ENCODE data around the gene ARHGAP30. TPM values are rescaled to one million over a fixed set of nuclear protein-coding genes. Genes with fewer than 3 reads are reported as not detected.
"Not testable (repeated sequence)": the region's sequence is repeated elsewhere in the genome, so short reads cannot be mapped to it uniquely, and the experiment has no call there.

Gene ARHGAP30
- total RNA-seq, 2 experiments from 2014 or later, result 171 to 178 TPM

- POLR2A ChIA-PET, result interaction anchor here (0.8 to 2.2 kb wide), 6 partner anchors 13 to 147 kb away, joined by 3 to 10 read pairs (median 5); partner anchors contain the start of genes TSTD1 and USF1
- H3K9me3 Mint-ChIP-seq, result no peaks in the 10 kb centered on the region
- intact Hi-C loops (cut with micrococcal nuclease), result loop anchor here (1.0 to 2.0 kb wide), 4 partner anchors 7 to 98 kb away; partner anchors contain the start of genes ARHGAP30, NIT1, PFDN2 and TSTD1
Measured at GRCh38 chr1:161020509-161021164, 49.1 kb downstream of the ARHGAP30 start, which contains the start of gene F11R. F11R (minus strand) TSS chr1:161021152; CDS start chr1:161021073, 79 bp downstream.

GRCh38 chr1:161019751-161020495 lies 49.8 kb downstream of the ARHGAP30 start:
- CTCF ChIA-PET, result interaction anchor here (0.8 to 2.8 kb wide), 4 partner anchors 22 to 92 kb away, joined by 3 to 14 read pairs (median 4); partner anchors contain the start of gene USF1
- no peaks in the 10 kb centered on the region for H3K27me3 Mint-ChIP-seq
- peaks cover 51% of the 10 kb centered on the region for H3K4me1 Mint-ChIP-seq (ENCODE audit: low read depth)
- H3K9me3 Mint-ChIP-seq, result no peaks in the 10 kb centered on the region
- H3K36me3 Mint-ChIP-seq, result no peaks in the 10 kb centered on the region
- intact Hi-C loops (cut with micrococcal nuclease), result loop anchor here (2.0 kb wide), 3 partner anchors 19 to 99 kb away; partner anchors contain the start of genes ARHGAP30, NIT1, PFDN2 and TSTD1
- H3K27ac Mint-ChIP-seq, result peak overlapping the region; percentile 82
- POLR2A ChIA-PET, result interaction anchor here (0.6 to 2.2 kb wide), 5 partner anchors 13 to 46 kb away, joined by 3 to 10 read pairs (median 4); partner anchors contain the start of gene USF1
- peak; percentile 30 for DNase-seq
- H3K4me3 Mint-ChIP-seq, result peak overlapping the region; percentile 86

More at GRCh38 chr1:161020509-161021164, 49.1 kb downstream of the ARHGAP30 start, which contains the start of gene F11R:
- CTCF ChIA-PET, result interaction anchor here (0.8 to 2.8 kb wide), 9 partner anchors 12 to 92 kb away, joined by 3 to 14 read pairs (median 5); partner anchors contain the start of genes KLHDC9 and USF1
- Mint-ChIP-seq H3K4me1 (ENCODE audit: low read depth) (peaks cover 51% of the 10 kb centered on the region), H3K4me3 (peak within 1 kb of the TSS; percentile 86), H3K36me3 (no peaks in the 10 kb centered on the region), H3K27ac (peak within 1 kb of the TSS; percentile 82), H3K27me3 (no peaks in the 10 kb centered on the region)
- DNase-seq, result peak; percentile 54

GRCh38 chr1:161019111-161019660 lies 50.5 kb downstream of the ARHGAP30 start:
- peaks cover 53% of the 10 kb centered on the region for H3K4me1 Mint-ChIP-seq (ENCODE audit: low read depth)
- DNase-seq; H3K27me3 Mint-ChIP-seq; intact Hi-C loops (cut with micrococcal nuclease); H3K4me3 Mint-ChIP-seq; H3K9me3 Mint-ChIP-seq; H3K27ac Mint-ChIP-seq; H3K36me3 Mint-ChIP-seq: not testable (repeated sequence)
- POLR2A ChIA-PET, result interaction anchor here (0.6 to 1.0 kb wide), 2 partner anchors 27 kb away, joined by 4 read pairs; partner anchors contain the start of gene USF1
- CTCF ChIA-PET, result interaction anchor here (1.1 to 1.6 kb wide), 2 partner anchors 22 to 23 kb away, joined by 3 read pairs; no protein-coding TSS in a partner anchor

GRCh38 chr1:161018631-161018930 lies 51.1 kb downstream of the ARHGAP30 start:
- intact Hi-C loops (cut with micrococcal nuclease), result no loop called here
- Mint-ChIP-seq H3K36me3 (no peaks in the 10 kb centered on the region), H3K4me3 (no peak overlapping the region), H3K27me3 (no peaks in the 10 kb centered on the region), H3K27ac (no peak overlapping the region), H3K4me1 (ENCODE audit: low read depth) (peaks cover 59% of the 10 kb centered on the region), H3K9me3 (no peaks in the 10 kb centered on the region)
- POLR2A ChIA-PET, result interaction anchor here (1.0 kb wide), 1 partner anchor 27 kb away, joined by 4 read pairs; the partner anchor contains the start of gene USF1
- CTCF ChIA-PET, result interaction anchor here (0.6 to 1.6 kb wide), 4 partner anchors 21 to 40 kb away, joined by 3 to 5 read pairs (median 3); no protein-coding TSS in a partner anchor
- no peak for DNase-seq

- H3K27ac Mint-ChIP-seq, result peak overlapping the region; percentile 21
- POLR2A ChIA-PET, result interaction anchor here (1.0 kb wide), 1 partner anchor 28 kb away, joined by 4 read pairs; the partner anchor contains the start of gene USF1
- peaks cover 65% of the 10 kb centered on the region for H3K4me1 Mint-ChIP-seq (ENCODE audit: low read depth)
Measured at GRCh38 chr1:161017756-161018630, 51.7 kb downstream of the ARHGAP30 start.

GRCh38 chr1:161017181-161017580 lies 52.5 kb downstream of the ARHGAP30 start:
- DNase-seq; POLR2A ChIA-PET; CTCF ChIA-PET; H3K9me3 Mint-ChIP-seq; H3K36me3 Mint-ChIP-seq; intact Hi-C loops (cut with micrococcal nuclease); H3K4me3 Mint-ChIP-seq; H3K27me3 Mint-ChIP-seq: not testable (repeated sequence)
- peaks cover 62% of the 10 kb centered on the region for H3K4me1 Mint-ChIP-seq (ENCODE audit: low read depth)
- peak overlapping the region; percentile 21 for H3K27ac Mint-ChIP-seq

More at GRCh38 chr1:161017756-161018630, 51.7 kb downstream of the ARHGAP30 start:
- Mint-ChIP-seq H3K9me3 (no peaks in the 10 kb centered on the region), H3K36me3 (no peaks in the 10 kb centered on the region), H3K4me3 (no peak overlapping the region), H3K27me3 (no peaks in the 10 kb centered on the region)
- CTCF ChIA-PET, result interaction anchor here (0.6 to 1.6 kb wide), 4 partner anchors 21 to 41 kb away, joined by 3 to 5 read pairs (median 3); no protein-coding TSS in a partner anchor
- no peak for DNase-seq
- intact Hi-C loops (cut with micrococcal nuclease), result no loop called here

- H3K9me3 Mint-ChIP-seq; H3K27me3 Mint-ChIP-seq; DNase-seq; POLR2A ChIA-PET; H3K36me3 Mint-ChIP-seq; H3K4me3 Mint-ChIP-seq; CTCF ChIA-PET; intact Hi-C loops (cut with micrococcal nuclease): not testable (repeated sequence)
- Mint-ChIP-seq H3K4me1 (ENCODE audit: low read depth) (peaks cover 61% of the 10 kb centered on the region), H3K27ac (peak overlapping the region; percentile 55)
Measured at GRCh38 chr1:161016683-161017082, 53.0 kb downstream of the ARHGAP30 start.

- no peaks in the 10 kb centered on the region for H3K9me3 Mint-ChIP-seq
- no peaks in the 10 kb centered on the region for H3K36me3 Mint-ChIP-seq
- H3K27me3 Mint-ChIP-seq, result no peaks in the 10 kb centered on the region
- POLR2A ChIA-PET, result interaction anchor here (0.7 to 1.7 kb wide), 7 partner anchors 8 to 56 kb away, joined by 3 to 6 read pairs (median 4); partner anchors contain the start of genes ARHGAP30 and TSTD1
- peak overlapping the region; percentile 95 for H3K27ac Mint-ChIP-seq
- CTCF ChIA-PET, result interaction anchor here (0.6 to 1.7 kb wide), 5 partner anchors 17 to 124 kb away, joined by 3 to 11 read pairs (median 4); no protein-coding TSS in a partner anchor
- intact Hi-C loops (cut with micrococcal nuclease), result loop anchor here (1.0 kb wide), 3 partner anchors 8 to 102 kb away; partner anchors contain the start of gene F11R
- H3K4me3 Mint-ChIP-seq, result peak overlapping the region; percentile 73
- DNase-seq, result peak; percentile 87
- H3K4me1 Mint-ChIP-seq (ENCODE audit: low read depth), result peaks cover 52% of the 10 kb centered on the region
Measured at GRCh38 chr1:161013488-161014230, 56.0 kb downstream of the ARHGAP30 start.

GRCh38 chr1:161013131-161013487 lies 56.6 kb downstream of the ARHGAP30 start:
- peaks cover 46% of the 10 kb centered on the region for H3K4me1 Mint-ChIP-seq (ENCODE audit: low read depth)
- ChIA-PET POLR2A (interaction anchor here (0.7 to 1.7 kb wide), 7 partner anchors 8 to 57 kb away, joined by 3 to 6 read pairs (median 4); partner anchors contain the start of genes ARHGAP30 and TSTD1), CTCF (interaction anchor here (0.6 to 1.7 kb wide), 5 partner anchors 16 to 125 kb away, joined by 3 to 11 read pairs (median 4); no protein-coding TSS in a partner anchor)
- H3K4me3 Mint-ChIP-seq, result peak overlapping the region; percentile 73
- H3K27me3 Mint-ChIP-seq, result no peaks in the 10 kb centered on the region
- DNase-seq, result no peak
- intact Hi-C loops (cut with micrococcal nuclease), result loop anchor here (1.0 kb wide), 3 partner anchors 8 to 102 kb away; partner anchors contain the start of gene F11R
- peak overlapping the region; percentile 95 for H3K27ac Mint-ChIP-seq
- no peaks in the 10 kb centered on the region for H3K9me3 Mint-ChIP-seq
- no peaks in the 10 kb centered on the region for H3K36me3 Mint-ChIP-seq

- intact Hi-C loops (cut with micrococcal nuclease), result no loop called here
Measured at GRCh38 chr1:161012420-161012819, 57.3 kb downstream of the ARHGAP30 start.

More at GRCh38 chr1:161012420-161012819, 57.3 kb downstream of the ARHGAP30 start:
- H3K4me1 Mint-ChIP-seq (ENCODE audit: low read depth), result peaks cover 40% of the 10 kb centered on the region
- no peak overlapping the region for H3K4me3 Mint-ChIP-seq
- no peaks in the 10 kb centered on the region for H3K27me3 Mint-ChIP-seq
- no peaks in the 10 kb centered on the region for H3K9me3 Mint-ChIP-seq
- H3K27ac Mint-ChIP-seq, result peak overlapping the region; percentile 95
- H3K36me3 Mint-ChIP-seq, result no peaks in the 10 kb centered on the region
- ChIA-PET POLR2A (interaction anchor here (1.4 kb wide), 1 partner anchor 15 kb away, joined by 5 read pairs; no protein-coding TSS in a partner anchor), CTCF (interaction anchor here (0.6 to 2.7 kb wide), 3 partner anchors 15 to 85 kb away, joined by 3 to 11 read pairs (median 9); no protein-coding TSS in a partner anchor)
- DNase-seq, result no peak

Measured in activated CD4-positive, alpha-beta memory T cell treated with anti-CD3 and anti-CD28 coated beads for 36 hours (primary cell).